ENCODE results near the gene ATP12A. TPM values are rescaled to one million over a fixed set of nuclear protein-coding genes. Genes with fewer than 3 reads are reported as not detected.

ATP12A gene
- total RNA-seq, 1 experiment from 2014 or later: not detected

- Histone ChIP-seq H2AFZ (ENCODE audit: low read length) (no peak overlapping the region), H3K79me2 (ENCODE audit: low read length) (no peaks in the 10 kb centered on the region), H3K9ac (ENCODE audit: low read length) (no peak overlapping the region), H3K4me3 (ENCODE audit: low read length) (no peak overlapping the region), H3K36me3 (ENCODE audit: insufficient read depth, low read length) (no peaks in the 10 kb centered on the region), H3K4me1 (ENCODE audit: low read length) (peaks cover 15% of the 10 kb centered on the region), H3K9me2 (replicated peaks; ENCODE audit: insufficient read depth, low read length) (no peaks in the 10 kb centered on the region), H3K4me2 (ENCODE audit: low read depth, low read length, poor library complexity, severe bottlenecking) (no peak overlapping the region), H3K27ac (ENCODE audit: low read length) (no peak overlapping the region), H4K20me1 (ENCODE audit: insufficient read depth, low read depth, low read length) (no peaks in the 10 kb centered on the region), H3K9me3 (ENCODE audit: low read length) (no peaks in the 10 kb centered on the region), H3K27me3 (ENCODE audit: low read length) (no peaks in the 10 kb centered on the region)
- DNase-seq: no peak
These were observed 7.4 kb downstream of the ATP12A start for GRCh38 chr13:24687611-24688010.

GRCh38 chr13:24688111-24688510 lies 7.9 kb downstream of the ATP12A start:
- H3K27me3 ChIP-seq (ENCODE audit: low read length): no peaks in the 10 kb centered on the region
- DNase-seq: no peak
- H3K79me2 ChIP-seq (ENCODE audit: low read length): no peaks in the 10 kb centered on the region

GRCh38 chr13:24688950-24689349 lies 8.7 kb downstream of the ATP12A start:
- Histone ChIP-seq H3K4me1 (ENCODE audit: low read length) (peaks cover 13% of the 10 kb centered on the region), H3K9ac (ENCODE audit: low read length) (no peak overlapping the region), H3K79me2 (ENCODE audit: low read length) (no peaks in the 10 kb centered on the region), H3K9me2 (replicated peaks; ENCODE audit: insufficient read depth, low read length) (no peaks in the 10 kb centered on the region), H3K27me3 (ENCODE audit: low read length) (no peaks in the 10 kb centered on the region), H4K20me1 (ENCODE audit: insufficient read depth, low read depth, low read length) (no peaks in the 10 kb centered on the region), H3K4me2 (ENCODE audit: low read depth, low read length, poor library complexity, severe bottlenecking) (no peak overlapping the region), H3K4me3 (ENCODE audit: low read length) (no peak overlapping the region), H3K36me3 (ENCODE audit: insufficient read depth, low read length) (no peaks in the 10 kb centered on the region), H3K27ac (ENCODE audit: low read length) (no peak overlapping the region), H3K9me3 (ENCODE audit: low read length) (no peaks in the 10 kb centered on the region), H2AFZ (ENCODE audit: low read length) (no peak overlapping the region)
- DNase-seq: no peak

More at GRCh38 chr13:24688111-24688510, 7.9 kb downstream of the ATP12A start:
- no peak overlapping the region for H3K4me3 ChIP-seq (ENCODE audit: low read length)
- H3K9me3 ChIP-seq (ENCODE audit: low read length): no peaks in the 10 kb centered on the region
- no peak overlapping the region for H3K4me2 ChIP-seq (ENCODE audit: low read depth, low read length, poor library complexity, severe bottlenecking)
- H3K36me3 ChIP-seq (ENCODE audit: insufficient read depth, low read length): no peaks in the 10 kb centered on the region
- no peak overlapping the region for H2AFZ ChIP-seq (ENCODE audit: low read length)
- no peaks in the 10 kb centered on the region for H3K9me2 ChIP-seq (replicated peaks; ENCODE audit: insufficient read depth, low read length)
- H4K20me1 ChIP-seq (ENCODE audit: insufficient read depth, low read depth, low read length): no peaks in the 10 kb centered on the region
- H3K27ac ChIP-seq (ENCODE audit: low read length): no peak overlapping the region
- peaks cover 15% of the 10 kb centered on the region for H3K4me1 ChIP-seq (ENCODE audit: low read length)
- no peak overlapping the region for H3K9ac ChIP-seq (ENCODE audit: low read length)

GRCh38 chr13:24691381-24691780 lies 11.2 kb downstream of the ATP12A start:
- no peak for DNase-seq
- H3K9ac ChIP-seq (ENCODE audit: low read length): no peak overlapping the region
- H3K9me3 ChIP-seq (ENCODE audit: low read length): no peaks in the 10 kb centered on the region
- no peak overlapping the region for H2AFZ ChIP-seq (ENCODE audit: low read length)
- H3K27me3 ChIP-seq (ENCODE audit: low read length): no peaks in the 10 kb centered on the region
- H3K9me2 ChIP-seq (replicated peaks; ENCODE audit: insufficient read depth, low read length): no peaks in the 10 kb centered on the region
- H3K27ac ChIP-seq (ENCODE audit: low read length): no peak overlapping the region
- no peaks in the 10 kb centered on the region for H4K20me1 ChIP-seq (ENCODE audit: insufficient read depth, low read depth, low read length)
- H3K36me3 ChIP-seq (ENCODE audit: insufficient read depth, low read length): no peaks in the 10 kb centered on the region
- H3K4me1 ChIP-seq (ENCODE audit: low read length): no peaks in the 10 kb centered on the region
- H3K4me2 ChIP-seq (ENCODE audit: low read depth, low read length, poor library complexity, severe bottlenecking): no peak overlapping the region
- H3K79me2 ChIP-seq (ENCODE audit: low read length): no peaks in the 10 kb centered on the region
- no peak overlapping the region for H3K4me3 ChIP-seq (ENCODE audit: low read length)

- Histone ChIP-seq H3K79me2 (ENCODE audit: low read length) (no peaks in the 10 kb centered on the region), H3K4me2 (ENCODE audit: low read depth, low read length, poor library complexity, severe bottlenecking) (no peak overlapping the region)
These were observed 12.4 kb downstream of the ATP12A start for GRCh38 chr13:24692561-24692960.

GRCh38 chr13:24693862-24694471 lies 13.8 kb downstream of the ATP12A start:
- H3K9me3 ChIP-seq (ENCODE audit: low read length): no peaks in the 10 kb centered on the region
- DNase-seq: peak; percentile 91

More at GRCh38 chr13:24692561-24692960, 12.4 kb downstream of the ATP12A start:
- Histone ChIP-seq H3K9me3 (ENCODE audit: low read length) (no peaks in the 10 kb centered on the region), H3K4me1 (ENCODE audit: low read length) (no peaks in the 10 kb centered on the region), H2AFZ (ENCODE audit: low read length) (no peak overlapping the region), H3K9ac (ENCODE audit: low read length) (no peak overlapping the region), H3K27me3 (ENCODE audit: low read length) (no peaks in the 10 kb centered on the region), H4K20me1 (ENCODE audit: insufficient read depth, low read depth, low read length) (no peaks in the 10 kb centered on the region), H3K4me3 (ENCODE audit: low read length) (no peak overlapping the region), H3K36me3 (ENCODE audit: insufficient read depth, low read length) (no peaks in the 10 kb centered on the region), H3K27ac (ENCODE audit: low read length) (no peak overlapping the region), H3K9me2 (replicated peaks; ENCODE audit: insufficient read depth, low read length) (no peaks in the 10 kb centered on the region)
- DNase-seq: no peak

GRCh38 chr13:24694907-24695306 lies 14.7 kb downstream of the ATP12A start:
- Histone ChIP-seq H3K4me2 (ENCODE audit: low read depth, low read length, poor library complexity, severe bottlenecking) (no peak overlapping the region), H3K9me3 (ENCODE audit: low read length) (no peaks in the 10 kb centered on the region), H2AFZ (ENCODE audit: low read length) (no peak overlapping the region), H4K20me1 (ENCODE audit: insufficient read depth, low read depth, low read length) (no peaks in the 10 kb centered on the region), H3K9ac (ENCODE audit: low read length) (no peak overlapping the region), H3K4me3 (ENCODE audit: low read length) (no peak overlapping the region), H3K9me2 (replicated peaks; ENCODE audit: insufficient read depth, low read length) (no peaks in the 10 kb centered on the region), H3K79me2 (ENCODE audit: low read length) (no peaks in the 10 kb centered on the region), H3K4me1 (ENCODE audit: low read length) (no peaks in the 10 kb centered on the region), H3K36me3 (ENCODE audit: insufficient read depth, low read length) (no peaks in the 10 kb centered on the region), H3K27ac (ENCODE audit: low read length) (no peak overlapping the region), H3K27me3 (ENCODE audit: low read length) (no peaks in the 10 kb centered on the region)
- DNase-seq: no peak

More at GRCh38 chr13:24693862-24694471, 13.8 kb downstream of the ATP12A start:
- H3K27me3 ChIP-seq (ENCODE audit: low read length): no peaks in the 10 kb centered on the region
- no peak overlapping the region for H3K4me2 ChIP-seq (ENCODE audit: low read depth, low read length, poor library complexity, severe bottlenecking)
- no peaks in the 10 kb centered on the region for H4K20me1 ChIP-seq (ENCODE audit: insufficient read depth, low read depth, low read length)
- H3K27ac ChIP-seq (ENCODE audit: low read length): no peak overlapping the region
- no peak overlapping the region for H2AFZ ChIP-seq (ENCODE audit: low read length)
- no peaks in the 10 kb centered on the region for H3K36me3 ChIP-seq (ENCODE audit: insufficient read depth, low read length)
- H3K9ac ChIP-seq (ENCODE audit: low read length): no peak overlapping the region
- no peak overlapping the region for H3K4me3 ChIP-seq (ENCODE audit: low read length)
- no peaks in the 10 kb centered on the region for H3K79me2 ChIP-seq (ENCODE audit: low read length)
- no peaks in the 10 kb centered on the region for H3K9me2 ChIP-seq (replicated peaks; ENCODE audit: insufficient read depth, low read length)
- no peaks in the 10 kb centered on the region for H3K4me1 ChIP-seq (ENCODE audit: low read length)

GRCh38 chr13:24698686-24699085 lies 18.5 kb downstream of the ATP12A start:
- H2AFZ ChIP-seq (ENCODE audit: low read length): no peak overlapping the region
- H3K9me3 ChIP-seq (ENCODE audit: low read length): no peaks in the 10 kb centered on the region
- no peak overlapping the region for H3K4me2 ChIP-seq (ENCODE audit: low read depth, low read length, poor library complexity, severe bottlenecking)
- H4K20me1 ChIP-seq (ENCODE audit: insufficient read depth, low read depth, low read length): no peaks in the 10 kb centered on the region
- H3K36me3 ChIP-seq (ENCODE audit: insufficient read depth, low read length): no peaks in the 10 kb centered on the region
- H3K9me2 ChIP-seq (replicated peaks; ENCODE audit: insufficient read depth, low read length): no peaks in the 10 kb centered on the region
- no peaks in the 10 kb centered on the region for H3K79me2 ChIP-seq (ENCODE audit: low read length)
- no peak for DNase-seq
- no peaks in the 10 kb centered on the region for H3K4me1 ChIP-seq (ENCODE audit: low read length)
- H3K9ac ChIP-seq (ENCODE audit: low read length): no peak overlapping the region
- no peak overlapping the region for H3K4me3 ChIP-seq (ENCODE audit: low read length)
- H3K27me3 ChIP-seq (ENCODE audit: low read length): no peaks in the 10 kb centered on the region
- no peak overlapping the region for H3K27ac ChIP-seq (ENCODE audit: low read length)
